Vagina (tissue), 2 donors: Measurements from ENCODE around the gene RIOK3.

Source experiments
- POLR2A ChIP-seq, 2 donors: fragments of 450-650 bp; IDR thresholded peaks; one replicate each; pipeline ENCODE4 v1.6.1; 2017; ENCODE audit warnings: antibody characterized with exemption in 2 of 2, mild to moderate bottlenecking in 2 of 2, moderate library complexity in 2 of 2
- POLR2AphosphoS5 ChIP-seq, 2 donors: sonication (generic); formaldehyde crosslinking; IDR thresholded peaks; one replicate each; pipeline ENCODE4 v1.9.0; 2017; ENCODE audit warnings: antibody characterized with exemption in 2 of 2, mild to moderate bottlenecking in 2 of 2, low read depth in 1 of 2; ENCODE audit not compliant: insufficient read depth in 1 of 2
- TF ChIP-seq, protein P1 (sequence below), 3 experiments: fragments of 450-650 bp in 2 of 3; fragments of 200-600 bp in 1 of 3; sonication (generic) in 1 of 3; IDR thresholded peaks; one replicate each; pipeline ENCODE4 v1.5.1; 2017 to 2019; ENCODE audit warnings: antibody characterized with exemption in 3 of 3, mild to moderate bottlenecking in 2 of 3, moderate library complexity in 2 of 3

DNA sequence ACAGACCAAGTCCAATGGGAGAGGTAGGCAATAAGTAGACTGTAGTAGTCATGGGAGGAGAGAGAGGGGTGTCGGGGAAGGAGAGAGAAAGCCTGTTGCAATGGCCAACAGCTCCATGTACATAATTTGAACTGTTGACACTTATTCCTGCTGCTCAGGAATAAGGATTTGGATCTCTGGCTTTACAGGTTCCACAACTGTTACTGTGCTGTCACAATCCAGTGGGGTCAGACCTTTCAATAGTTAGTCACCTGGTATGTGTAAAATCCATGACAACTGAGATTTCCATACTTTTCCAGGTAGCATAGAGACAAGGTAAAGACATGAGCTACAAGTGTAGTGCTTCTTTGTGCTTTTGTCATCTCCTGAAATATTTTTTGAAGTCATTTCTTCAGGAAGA is 47.5 kb upstream of the RIOK3 start:
- TF ChIP-seq, protein P1, sequence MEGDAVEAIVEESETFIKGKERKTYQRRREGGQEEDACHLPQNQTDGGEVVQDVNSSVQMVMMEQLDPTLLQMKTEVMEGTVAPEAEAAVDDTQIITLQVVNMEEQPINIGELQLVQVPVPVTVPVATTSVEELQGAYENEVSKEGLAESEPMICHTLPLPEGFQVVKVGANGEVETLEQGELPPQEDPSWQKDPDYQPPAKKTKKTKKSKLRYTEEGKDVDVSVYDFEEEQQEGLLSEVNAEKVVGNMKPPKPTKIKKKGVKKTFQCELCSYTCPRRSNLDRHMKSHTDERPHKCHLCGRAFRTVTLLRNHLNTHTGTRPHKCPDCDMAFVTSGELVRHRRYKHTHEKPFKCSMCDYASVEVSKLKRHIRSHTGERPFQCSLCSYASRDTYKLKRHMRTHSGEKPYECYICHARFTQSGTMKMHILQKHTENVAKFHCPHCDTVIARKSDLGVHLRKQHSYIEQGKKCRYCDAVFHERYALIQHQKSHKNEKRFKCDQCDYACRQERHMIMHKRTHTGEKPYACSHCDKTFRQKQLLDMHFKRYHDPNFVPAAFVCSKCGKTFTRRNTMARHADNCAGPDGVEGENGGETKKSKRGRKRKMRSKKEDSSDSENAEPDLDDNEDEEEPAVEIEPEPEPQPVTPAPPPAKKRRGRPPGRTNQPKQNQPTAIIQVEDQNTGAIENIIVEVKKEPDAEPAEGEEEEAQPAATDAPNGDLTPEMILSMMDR (IDR thresholded peaks at IDR 0.05): no peak
- TF ChIP-seq POLR2A (IDR thresholded peaks at IDR 0.05) (no peak), POLR2AphosphoS5 (IDR thresholded peaks at IDR 0.05; ENCODE audit: insufficient read depth in 1 of 2, low read depth in 1 of 2) (no peak)
